ENCODE data around the gene OR10G3. TPM values are rescaled to one million over a fixed set of nuclear protein-coding genes. Genes with fewer than 3 reads are reported as not detected.

The OR10G3 gene
- total RNA-seq, 2 donors from 2014 or later = not detected

Other genes starting within 250 kb of the OR10G3 start
- 10 to 100 TPM; 31.2 to 39.7 TPM for gene SUPT16H, start 196.1 kb downstream of the OR10G3 start, total RNA-seq
- 10 to 100 TPM; 36.5 to 38.8 TPM for gene CHD8, start 124.0 kb downstream of the OR10G3 start, total RNA-seq
- 10 to 100 TPM; 19.1 to 19.7 TPM for gene RAB2B, start 103.1 kb downstream of the OR10G3 start, total RNA-seq
- gene TOX4, start 102.9 kb downstream of the OR10G3 start, total RNA-seq = 10 to 100 TPM; 63.8 to 65.1 TPM
- gene METTL3, start 68.7 kb downstream of the OR10G3 start, total RNA-seq = 10 to 100 TPM; 25.1 to 26.8 TPM
- gene SALL2, start 53.7 kb downstream of the OR10G3 start, total RNA-seq = 1 to 10 TPM; 3.3 to 5.9 TPM
- gene OR10G2, start 54.9 kb upstream of the OR10G3 start, total RNA-seq = not detected
- gene OR4E2, start 73.8 kb upstream of the OR10G3 start, total RNA-seq = not detected
- gene OR4E1, start 93.7 kb upstream of the OR10G3 start, total RNA-seq = not detected

Data from left cardiac atrium (tissue), 2 donors.